NCI-H524 treated with DMSO at 0.1 percent for 48 hours (cell line): ENCODE measurements around the gene OR5M3.

Experiments
- DNase-seq: peaks from one replicate; lab custom pipeline; 2025; lab: John Stamatoyannopoulos, UW

The OR5M3 gene

DNA sequence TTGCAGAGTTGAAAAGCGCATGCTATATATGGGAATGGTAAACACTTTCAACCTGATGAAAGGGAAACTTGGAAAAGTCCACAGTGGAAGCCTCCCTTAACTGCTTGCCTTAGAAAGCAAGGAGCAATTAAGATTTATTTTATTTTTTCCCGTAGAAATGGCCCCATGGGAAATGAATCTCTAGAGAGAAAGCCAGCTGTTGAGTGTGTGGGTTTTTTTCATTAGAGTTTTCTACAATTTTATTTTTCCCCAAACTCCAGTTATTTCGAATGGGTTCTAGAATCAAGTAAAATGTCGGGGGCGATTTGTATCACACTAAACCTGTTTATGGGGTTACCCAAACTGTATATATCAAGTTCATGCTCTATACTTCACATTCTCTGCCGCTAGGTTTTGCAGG, at the start of gene OR5M3:
OR5M3 (minus strand) TSS at position 101 of the 400 bp plus-strand sequence. CDS start 2,855 bp downstream, outside the sequence.
- no peak for DNase-seq

DNA sequence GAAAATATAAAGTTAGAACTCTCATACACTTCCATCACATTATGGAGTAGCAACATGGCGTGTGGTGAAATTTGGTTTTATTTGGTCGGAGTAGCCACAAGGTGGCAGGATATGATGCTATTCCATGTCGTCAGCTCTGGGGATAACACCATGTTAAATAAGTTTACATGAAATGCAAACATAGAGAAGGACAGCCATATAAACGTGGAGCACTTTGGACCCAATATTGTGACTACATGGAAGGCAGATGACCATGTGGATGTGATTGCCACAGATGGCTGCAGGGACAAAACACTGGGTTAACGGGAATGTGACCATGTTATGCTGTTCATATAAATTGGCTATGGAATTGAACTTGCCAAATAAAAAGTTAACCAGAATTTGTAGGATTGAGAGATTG, 48.9 kb upstream of the OR5M3 start:
- no peak for DNase-seq

DNA sequence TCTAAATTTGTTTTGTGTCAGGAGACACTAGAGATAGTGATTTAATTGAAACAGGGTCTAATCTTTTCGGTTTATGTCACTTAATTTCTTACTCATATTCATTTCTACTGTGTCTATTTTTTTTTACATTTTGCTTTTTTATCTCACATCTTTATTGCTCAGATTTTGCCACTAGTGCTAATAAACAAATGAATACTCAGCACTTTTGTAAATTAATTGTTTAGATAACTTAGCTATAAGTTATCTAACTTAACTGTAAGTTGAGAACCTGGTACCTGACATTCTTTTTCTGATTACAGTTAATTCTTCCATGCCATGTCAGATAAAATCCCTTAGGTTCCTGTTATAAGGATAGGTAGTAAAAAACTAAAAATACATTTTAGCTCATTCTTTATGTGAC, 40.1 kb upstream of the OR5M3 start:
- DNase-seq: no peak

GRCh38 chr11:56509439-56509838, 36.3 kb upstream of the OR5M3 start:
- DNase-seq: no peak

GRCh38 chr11:56497010-56497409, 23.9 kb upstream of the OR5M3 start:
- DNase-seq: no peak

DNA sequence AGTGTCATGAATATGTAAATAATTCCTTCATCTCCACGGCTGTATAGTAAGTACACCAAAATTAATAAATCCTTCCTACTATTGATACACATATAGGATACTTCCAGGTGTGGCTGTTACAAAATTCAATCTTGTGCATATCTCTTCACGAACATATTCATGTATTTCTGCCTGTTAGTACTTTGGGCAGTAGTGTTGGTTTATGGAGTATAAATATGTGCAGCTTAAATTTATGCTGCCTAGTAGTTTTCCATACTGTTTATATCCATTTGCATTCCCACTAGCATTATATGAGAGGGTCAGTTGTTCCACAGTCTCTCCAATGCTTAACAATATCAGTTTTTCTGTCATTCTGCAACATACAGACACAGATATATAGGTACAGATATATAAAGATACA, 22.0 kb upstream of the OR5M3 start:
- no peak for DNase-seq

DNA sequence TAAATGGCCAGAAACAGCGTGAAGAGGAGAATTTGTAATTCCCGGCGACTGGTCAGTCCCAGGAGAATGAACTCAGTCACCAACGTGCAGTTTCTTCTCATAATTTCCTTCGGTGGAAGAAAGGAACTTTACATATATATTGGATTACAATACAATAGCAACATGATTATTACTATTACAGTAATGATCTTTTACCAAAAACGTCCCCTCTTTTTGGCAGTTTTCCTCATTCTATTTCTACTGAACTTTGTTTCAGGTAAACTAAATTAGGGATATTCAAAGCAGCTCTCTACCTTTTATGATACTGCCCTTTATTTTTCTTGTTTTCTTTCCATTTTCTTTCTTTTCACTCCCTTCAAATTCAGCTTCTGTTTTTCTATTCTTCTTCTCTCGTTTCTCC, 18.1 kb upstream of the OR5M3 start, which contains the start of gene OR5M8:
OR5M8 (minus strand) TSS at position 101 of the 400 bp plus-strand sequence; CDS start at position 101, 0 bp downstream.
- DNase-seq: no peak

DNA sequence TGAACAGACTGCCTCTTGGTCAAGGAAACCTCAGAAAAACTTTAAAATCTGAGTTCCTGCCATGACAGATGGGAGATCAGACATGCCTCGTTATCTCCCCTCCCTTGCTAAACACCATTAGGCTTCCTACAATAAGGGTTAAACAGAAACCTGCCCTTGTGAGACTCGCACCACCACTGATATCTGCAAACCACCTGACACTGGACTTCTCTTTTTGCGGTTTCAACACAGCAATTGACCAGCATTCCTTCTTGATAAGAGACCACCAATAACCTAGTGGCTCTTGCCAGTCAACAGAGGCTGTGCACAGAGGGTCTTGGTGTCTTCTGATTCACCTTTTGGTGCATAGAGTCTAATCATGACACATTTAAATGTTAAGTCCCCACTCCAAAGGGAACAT, 13.6 kb upstream of the OR5M3 start:
- no peak for DNase-seq

DNA sequence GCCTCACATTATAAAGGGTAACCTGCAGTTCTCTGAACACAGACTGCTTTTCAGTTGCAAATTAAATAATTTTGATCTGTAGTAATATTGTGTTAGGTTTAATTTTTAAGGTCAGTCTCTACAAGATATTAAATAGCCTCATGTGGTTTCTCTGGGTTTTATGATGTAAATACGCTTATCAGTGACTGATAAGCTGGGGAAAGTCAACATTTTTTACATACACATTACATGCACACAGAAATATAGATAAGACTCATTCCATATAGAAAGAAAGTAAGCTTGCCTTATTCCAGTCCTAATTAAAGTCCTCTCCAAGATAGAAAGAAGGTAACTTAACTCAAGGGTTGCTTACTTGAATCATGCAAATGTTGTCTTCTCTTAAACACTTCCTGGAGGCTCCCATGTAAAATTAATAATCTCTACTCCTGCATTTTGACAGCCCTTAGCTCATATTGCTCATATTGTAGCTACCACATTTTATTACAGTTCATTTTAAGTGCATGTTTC, 1.6 kb upstream of the OR5M3 start:
- DNase-seq: no peak

DNA sequence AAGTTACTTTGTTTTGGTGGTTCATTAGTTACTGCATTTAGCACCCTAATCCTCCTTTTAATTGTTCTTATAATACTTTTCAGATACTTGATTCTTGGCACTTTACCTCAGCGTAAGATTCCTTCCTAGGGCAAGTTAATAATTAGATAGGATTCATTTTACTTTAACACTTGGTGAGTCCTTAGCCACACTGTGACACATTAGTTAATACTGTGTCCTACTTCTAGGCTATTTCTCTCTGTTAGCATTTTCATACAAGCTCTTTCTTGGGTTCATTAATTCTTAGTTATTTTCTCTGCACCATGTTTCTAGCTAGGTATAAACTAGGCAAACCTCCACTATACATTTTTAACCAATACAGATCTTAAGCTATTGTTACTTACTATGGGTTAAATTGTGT, 16.1 kb downstream of the OR5M3 start:
- no peak for DNase-seq

DNA sequence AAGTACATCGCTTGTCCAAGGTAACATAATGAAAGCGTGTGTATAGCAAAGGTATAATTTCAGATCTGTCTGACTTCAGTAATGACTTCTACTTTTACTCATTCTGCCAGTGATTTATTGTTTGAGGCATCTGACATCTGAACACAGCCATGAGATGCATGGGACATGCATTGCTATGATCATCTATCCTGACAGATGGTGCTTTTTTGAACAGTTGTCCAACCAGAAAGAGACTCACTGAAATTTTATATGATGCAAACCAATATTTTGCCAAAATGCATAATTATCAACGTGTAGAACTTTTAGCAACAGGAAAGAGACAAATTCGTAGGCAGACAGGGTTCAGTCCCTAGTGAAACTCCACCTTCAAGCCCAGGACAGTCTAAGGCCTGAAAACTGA, 19.6 kb downstream of the OR5M3 start:
- no peak for DNase-seq
